Stimulated activated CD8-positive, alpha-beta memory T cell treated with anti-CD3 and anti-CD28 coated beads, Interleukin-12 subunit alpha, Interleukin-12 subunit beta, amount 100 ng/mL, for 4 hours (primary cell): ENCODE results near the gene CALML4.

Source experiments
- DNase-seq: peaks from one replicate; pipeline ENCODE4 v3.0.0-alpha.2; 2020; ENCODE audit warnings: low read depth

Gene CALML4

DNA sequence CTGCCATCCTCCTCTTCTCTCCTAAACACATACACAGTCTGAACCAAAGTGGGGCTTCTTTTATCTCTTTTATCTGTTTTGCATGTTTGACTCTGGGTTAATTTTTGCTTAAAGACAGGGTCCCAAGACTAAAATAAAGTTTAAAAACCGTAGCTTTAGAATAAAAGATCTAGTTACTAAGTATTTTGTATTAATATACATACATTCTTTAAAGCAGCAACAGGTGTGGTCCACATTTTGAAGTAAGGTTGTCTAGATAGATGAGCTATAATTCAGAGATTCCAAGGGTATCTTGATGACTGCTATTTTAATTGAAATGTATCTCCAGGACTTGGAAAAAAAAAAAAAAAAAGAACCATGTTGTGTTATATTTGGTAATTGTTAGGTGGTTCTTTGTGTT is 61.3 kb downstream of the CALML4 start:
- DNase-seq = no peak

DNA sequence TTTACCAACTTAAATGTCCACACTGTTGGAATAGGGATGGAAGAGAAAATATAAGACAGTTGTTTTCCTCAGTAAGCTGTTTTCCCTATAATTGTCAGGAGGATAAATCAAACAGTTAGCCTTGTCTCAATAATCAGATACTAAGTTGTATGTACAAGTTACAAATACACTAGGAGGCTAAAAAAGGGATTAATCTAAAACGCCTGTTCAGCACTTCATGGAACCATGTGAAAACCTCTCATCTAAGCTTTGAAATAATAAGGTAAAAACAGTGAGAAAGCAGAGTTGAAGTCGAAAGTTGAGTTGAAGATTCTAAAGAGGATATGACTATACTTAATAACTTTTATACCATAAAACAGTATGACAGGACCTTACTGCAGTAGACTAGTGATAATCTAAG is 62.0 kb downstream of the CALML4 start:
- DNase-seq = no peak
